ENCODE results near the gene THEM4.

The THEM4 gene

DNA sequence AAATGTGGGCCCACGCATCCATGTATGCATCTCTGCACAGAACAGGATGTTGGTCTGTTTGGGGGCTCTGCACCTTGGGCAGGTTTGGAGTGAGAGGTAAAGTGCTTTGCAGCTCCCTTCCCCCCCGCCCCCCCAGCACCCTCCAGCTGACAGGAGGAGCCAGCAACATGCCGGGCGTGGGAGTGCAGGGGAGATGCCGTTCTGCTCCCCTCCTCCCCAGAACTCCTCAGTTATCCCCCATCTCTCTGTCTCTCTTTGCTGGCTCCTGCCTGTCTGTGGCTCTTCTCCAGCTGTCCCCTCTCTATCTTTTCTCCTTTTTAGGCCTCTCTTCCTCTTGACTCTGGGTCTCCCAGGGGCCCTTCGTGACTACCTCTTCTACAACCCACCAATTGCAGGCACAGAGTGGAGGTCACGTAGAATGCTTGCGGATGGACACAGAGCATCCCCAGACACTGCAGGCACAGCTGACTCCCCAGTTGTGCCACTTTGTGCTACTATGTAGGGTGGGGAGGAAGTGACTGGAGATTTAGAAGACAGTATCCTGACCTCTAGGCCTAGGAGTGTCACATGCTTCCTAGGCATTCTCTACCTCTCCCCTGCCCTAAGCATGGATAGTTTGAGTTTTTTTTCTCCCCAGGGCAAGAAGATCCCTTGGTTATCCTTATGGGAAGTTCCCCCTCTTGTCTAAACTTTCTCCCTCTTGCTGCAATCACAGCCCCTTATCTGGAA lies 76.0 kb downstream of the THEM4 start:
- no peak for DNase-seq

GRCh38 chr1:151832318-151832980 lies 76.9 kb downstream of the THEM4 start:
- DNase-seq = no peak

GRCh38 chr1:151831605-151832004 lies 77.7 kb downstream of the THEM4 start, which contains the start of gene RORC:
Gene RORC (minus strand): TSS chr1:151831802. CDS start chr1:151831764, 38 bp downstream.
- no peak for DNase-seq

GRCh38 chr1:151831256-151831591 lies 78.1 kb downstream of the THEM4 start:
- DNase-seq = no peak

- no peak for DNase-seq
Measured at GRCh38 chr1:151830055-151830454, 79.3 kb downstream of the THEM4 start.

- DNase-seq = no peak
Measured at GRCh38 chr1:151829352-151830046, 79.8 kb downstream of the THEM4 start.

GRCh38 chr1:151828921-151829320 lies 80.4 kb downstream of the THEM4 start:
- no peak for DNase-seq

DNA sequence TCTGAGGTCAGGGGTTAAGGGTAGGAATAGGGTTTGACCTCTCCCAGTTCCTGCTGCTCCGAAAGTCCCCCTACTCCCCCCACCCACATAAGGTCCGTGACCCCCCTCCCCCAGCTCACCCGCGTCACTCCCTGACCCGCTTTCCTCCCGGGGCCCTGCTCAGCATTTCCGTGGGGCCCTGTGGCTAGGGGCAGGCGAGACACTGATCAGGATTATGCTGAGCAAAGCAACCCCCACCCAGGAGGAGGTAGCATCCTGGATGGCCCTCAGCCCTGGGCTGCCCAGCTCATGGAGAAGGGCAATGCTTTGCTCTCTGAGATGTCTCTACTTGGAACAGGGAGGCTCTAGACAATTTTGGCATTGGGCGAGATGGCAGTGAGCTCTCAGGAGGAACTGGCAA lies 81.5 kb downstream of the THEM4 start:
- DNase-seq = no peak

GRCh38 chr1:151825751-151826660 lies 83.3 kb downstream of the THEM4 start:
- peak; percentile 41 for DNase-seq

DNA sequence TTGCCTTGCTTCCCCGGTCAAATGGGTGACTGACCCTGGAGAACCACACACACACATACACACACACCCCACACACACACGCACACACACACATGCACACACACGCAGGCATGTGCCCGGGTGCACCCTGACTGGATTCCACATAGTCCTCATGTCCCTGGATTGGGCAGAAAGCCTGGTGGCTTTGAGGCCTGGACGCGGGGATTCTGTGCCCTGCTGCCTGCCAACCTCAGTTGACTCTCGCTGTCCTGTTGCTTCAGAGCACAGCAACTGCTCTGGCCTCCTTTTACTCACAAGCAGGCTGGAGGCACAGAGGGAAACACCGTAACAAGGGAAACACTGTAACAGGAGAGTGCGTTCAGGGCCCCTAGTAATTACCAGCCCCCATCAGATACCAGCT lies 84.1 kb downstream of the THEM4 start:
- no peak for DNase-seq

All from CD4-positive, alpha-beta T cell treated with Interleukin-12 subunit alpha and Interleukin-12 subunit beta, for 1 hour (primary cell).